ENCODE results near the gene ASCL5. TPM values are rescaled to one million over a fixed set of nuclear protein-coding genes. Genes with fewer than 3 reads are reported as not detected.

The ASCL5 gene
- total RNA-seq, 4 donors from 2014 or later: not detected

DNA sequence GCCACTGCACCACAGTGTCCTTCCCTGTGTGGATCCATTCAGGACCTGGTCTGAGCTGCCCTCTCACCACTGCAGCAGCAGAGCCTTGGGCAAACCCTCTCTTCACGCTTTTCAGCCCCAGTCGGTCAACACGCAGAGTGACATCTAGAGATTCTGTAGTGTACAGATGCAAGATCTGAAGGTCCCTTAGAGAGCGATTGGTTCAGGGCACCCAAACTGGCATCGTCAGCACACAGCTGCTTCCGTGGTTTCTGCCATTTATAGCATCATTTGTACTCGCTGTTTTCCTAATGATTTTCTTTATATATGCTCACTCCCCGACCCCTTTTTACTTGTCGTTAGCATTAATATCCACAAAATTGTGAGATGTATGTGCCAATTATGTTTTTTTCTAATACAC, 1.5 kb upstream of the ASCL5 start:
- TF ChIP-seq, protein P1, sequence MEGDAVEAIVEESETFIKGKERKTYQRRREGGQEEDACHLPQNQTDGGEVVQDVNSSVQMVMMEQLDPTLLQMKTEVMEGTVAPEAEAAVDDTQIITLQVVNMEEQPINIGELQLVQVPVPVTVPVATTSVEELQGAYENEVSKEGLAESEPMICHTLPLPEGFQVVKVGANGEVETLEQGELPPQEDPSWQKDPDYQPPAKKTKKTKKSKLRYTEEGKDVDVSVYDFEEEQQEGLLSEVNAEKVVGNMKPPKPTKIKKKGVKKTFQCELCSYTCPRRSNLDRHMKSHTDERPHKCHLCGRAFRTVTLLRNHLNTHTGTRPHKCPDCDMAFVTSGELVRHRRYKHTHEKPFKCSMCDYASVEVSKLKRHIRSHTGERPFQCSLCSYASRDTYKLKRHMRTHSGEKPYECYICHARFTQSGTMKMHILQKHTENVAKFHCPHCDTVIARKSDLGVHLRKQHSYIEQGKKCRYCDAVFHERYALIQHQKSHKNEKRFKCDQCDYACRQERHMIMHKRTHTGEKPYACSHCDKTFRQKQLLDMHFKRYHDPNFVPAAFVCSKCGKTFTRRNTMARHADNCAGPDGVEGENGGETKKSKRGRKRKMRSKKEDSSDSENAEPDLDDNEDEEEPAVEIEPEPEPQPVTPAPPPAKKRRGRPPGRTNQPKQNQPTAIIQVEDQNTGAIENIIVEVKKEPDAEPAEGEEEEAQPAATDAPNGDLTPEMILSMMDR (IDR thresholded peaks at IDR 0.05; ENCODE audit: low read depth): no peak

DNA sequence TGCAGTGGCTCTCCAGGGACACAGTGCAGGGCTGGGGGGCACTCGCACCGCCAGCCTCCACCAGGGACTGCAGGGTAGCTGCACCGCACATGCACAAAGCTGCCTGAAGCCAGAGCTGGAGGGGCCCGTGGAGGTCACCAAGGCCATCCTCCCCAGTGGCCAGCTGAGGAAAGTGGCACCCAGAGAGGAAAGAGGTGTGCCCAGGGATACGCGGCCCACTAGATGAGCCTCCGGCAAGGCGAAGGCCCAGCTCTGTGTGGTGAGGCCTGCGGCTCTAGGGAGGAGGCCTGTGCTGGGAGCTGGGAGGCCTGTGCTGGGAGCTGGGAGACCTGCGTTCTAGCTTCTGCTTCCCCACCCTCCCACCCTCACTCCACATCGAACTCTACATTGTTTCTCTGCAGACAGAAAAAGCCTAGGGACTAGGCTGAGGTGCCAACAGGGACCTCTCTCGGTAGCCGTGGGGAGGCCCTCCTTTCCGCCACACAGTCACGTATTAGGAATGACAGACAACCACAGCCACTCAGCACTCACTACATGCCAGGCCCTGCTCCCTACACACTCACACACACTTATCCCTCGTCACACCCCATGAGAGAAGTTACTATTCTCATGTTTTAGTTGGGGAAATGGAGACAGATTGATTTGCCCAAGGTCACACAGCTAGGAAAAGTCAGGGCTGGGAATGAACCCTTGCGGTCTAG, 921 bp upstream of the ASCL5 start:
- TF ChIP-seq, protein P1 (IDR thresholded peaks at IDR 0.05; ENCODE audit: low read depth): no peak

DNA sequence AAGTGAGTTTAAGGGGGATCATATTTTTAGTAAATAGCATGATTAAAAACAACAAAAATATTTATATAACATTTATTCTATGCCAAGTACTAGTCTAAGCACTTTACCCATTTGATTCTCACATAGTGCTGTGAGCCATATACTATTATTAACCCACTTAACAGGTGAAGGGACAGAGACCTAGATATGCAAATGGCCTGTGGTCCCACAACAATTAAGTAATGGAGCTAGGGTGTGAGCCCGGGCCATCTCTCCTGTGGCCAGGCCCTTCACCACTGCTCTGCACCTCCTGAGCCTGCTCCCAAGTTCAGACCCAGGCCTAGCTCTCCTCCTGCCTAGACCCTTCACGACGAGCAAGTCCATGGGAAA, 537 bp downstream of the ASCL5 start:
- TF ChIP-seq, protein P1 (IDR thresholded peaks at IDR 0.05; ENCODE audit: low read depth): no peak

DNA sequence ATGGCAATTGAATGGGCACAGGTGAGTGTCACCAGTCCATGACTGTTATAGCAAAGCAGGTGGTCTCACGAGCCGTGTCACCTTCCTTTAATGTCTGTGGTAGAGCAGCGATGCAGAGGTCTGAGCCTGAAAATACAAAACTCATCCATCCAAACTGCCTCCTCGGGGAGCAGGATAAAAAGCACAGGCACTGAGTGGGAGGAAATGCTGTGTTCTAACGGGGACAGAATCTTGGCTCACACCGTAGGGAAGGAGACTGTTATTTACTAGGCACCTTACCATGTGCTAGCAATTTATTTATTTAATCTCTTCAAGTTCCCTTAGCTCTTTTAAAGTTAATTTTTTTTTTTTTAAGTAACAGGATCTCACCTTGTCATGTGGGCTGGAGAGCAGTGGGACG, 1.2 kb downstream of the ASCL5 start:
- TF ChIP-seq, protein P1 (IDR thresholded peaks at IDR 0.05; ENCODE audit: low read depth): no peak

DNA sequence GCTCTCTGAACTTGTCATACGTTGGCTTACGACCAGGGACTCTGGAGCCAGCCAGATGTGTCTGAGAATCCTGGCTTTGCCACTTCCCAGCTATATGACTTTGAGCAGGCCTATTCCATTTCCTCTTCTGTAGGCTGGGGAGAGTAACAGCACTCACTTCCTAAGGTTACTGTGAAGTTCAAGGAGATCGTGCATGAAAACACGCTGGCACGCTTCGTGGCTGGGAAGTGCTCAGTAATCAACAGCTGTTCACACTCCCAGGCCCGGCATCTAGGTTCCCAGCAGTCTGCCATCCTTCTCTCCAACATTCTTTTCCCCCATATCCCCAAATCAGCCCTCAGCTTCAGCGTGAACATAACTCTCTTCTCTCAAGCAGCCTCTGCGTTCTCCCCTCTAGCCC, 2.0 kb downstream of the ASCL5 start:
- TF ChIP-seq, protein P1 (IDR thresholded peaks at IDR 0.05; ENCODE audit: low read depth): no peak

DNA sequence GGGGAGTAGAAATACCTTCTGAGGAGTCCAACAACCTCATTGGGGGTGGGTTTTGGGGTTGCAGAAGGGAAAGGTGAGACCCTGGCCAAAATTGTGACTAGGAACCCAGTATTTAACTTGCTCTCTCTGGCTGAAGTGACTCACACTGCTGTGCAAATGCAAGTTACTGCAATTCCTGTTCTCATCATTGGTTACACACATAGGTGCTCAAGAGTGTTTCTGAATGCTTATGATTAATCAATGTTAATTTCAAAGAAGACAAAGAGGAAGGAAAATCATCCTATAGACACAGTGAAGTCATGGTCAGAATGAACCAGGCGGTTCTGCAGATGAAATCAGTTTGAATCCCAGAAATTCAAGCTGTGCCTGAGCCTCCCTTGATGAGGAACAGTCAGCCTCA, 3.1 kb downstream of the ASCL5 start:
- TF ChIP-seq, protein P1 (IDR thresholded peaks at IDR 0.05; ENCODE audit: low read depth): no peak

DNA sequence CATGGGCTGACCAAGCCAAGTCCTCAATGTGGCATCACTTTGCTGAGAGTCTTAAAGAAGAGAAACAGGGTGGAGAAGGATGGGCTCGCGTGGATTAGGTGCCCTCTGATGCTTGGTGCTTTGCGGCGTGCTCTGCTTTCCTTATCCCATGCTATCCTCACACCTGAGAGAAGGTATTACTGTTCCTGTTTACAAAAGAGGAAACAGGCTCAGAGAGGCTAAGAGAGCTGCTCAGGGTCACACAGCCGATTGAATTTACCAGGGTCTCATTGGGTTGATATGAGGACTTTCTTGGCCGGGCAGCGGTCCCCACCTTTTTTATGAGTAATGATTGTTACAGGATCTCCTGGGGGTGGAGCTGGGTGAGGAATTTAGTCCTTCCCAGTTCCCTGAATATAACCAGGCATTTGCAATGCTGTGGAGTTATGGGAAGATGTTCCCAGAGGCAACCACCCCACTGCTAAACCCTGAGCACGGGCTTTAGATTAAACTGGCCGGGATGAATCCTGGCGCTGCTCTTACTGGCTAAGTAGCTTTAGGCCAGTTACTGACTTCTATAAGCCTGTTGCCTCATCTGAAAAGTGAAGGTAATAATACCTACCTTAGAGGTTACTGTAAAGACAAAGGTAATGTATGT, 4.5 kb downstream of the ASCL5 start:
- TF ChIP-seq, protein P1 (IDR thresholded peaks at IDR 0.05; ENCODE audit: low read depth): no peak
